Measurements from ENCODE around the gene MBNL3. TPM values are rescaled to one million over a fixed set of nuclear protein-coding genes. Genes with fewer than 3 reads are reported as not detected.

Gene MBNL3
- polyA plus RNA-seq, 1 of the 3 experiments (the other 2 are of a cell fraction), result 0.21 TPM

DNA sequence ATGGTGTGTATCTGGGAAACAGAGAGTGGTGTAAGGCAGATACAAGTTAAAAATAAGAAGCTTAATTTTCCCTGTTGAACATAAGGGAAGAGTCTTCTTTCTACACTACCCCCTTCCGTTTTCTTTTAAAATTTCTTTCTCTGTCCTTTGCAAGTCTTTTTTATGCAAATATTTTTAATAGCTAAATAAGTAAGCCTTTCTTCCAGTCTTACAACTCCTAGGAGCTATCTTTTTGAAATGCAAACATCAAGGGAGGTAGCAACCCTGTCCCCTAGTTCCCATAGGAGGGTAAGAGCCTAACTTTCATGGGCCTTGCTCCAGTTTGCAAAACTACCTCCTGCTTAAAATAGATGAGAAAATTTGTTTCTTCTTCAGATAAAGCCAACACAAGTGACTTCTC, 121.5 kb downstream of the MBNL3 start:
- Histone ChIP-seq H3K36me3 (replicated peaks in 1 of 2; ENCODE audit: control insufficient read depth in 1 of 2, insufficient read depth in 2 of 2, low read length in 1 of 2) (no peaks in the 10 kb centered on the region), H3F3A (replicated peaks; ENCODE audit: insufficient read depth) (no peaks in the 10 kb centered on the region), H3K27me3 (ENCODE audit: insufficient read depth) (no peaks in the 10 kb centered on the region), H3K9me3 (no peaks in the 10 kb centered on the region), H4K20me1 (ENCODE audit: insufficient read depth) (no peaks in the 10 kb centered on the region), H3K9me2 (no peaks in the 10 kb centered on the region), H3K79me2 (ENCODE audit: insufficient read depth) (no peaks in the 10 kb centered on the region), H3K4me3 (ENCODE audit: low read depth in 2 of 2, low read length in 1 of 2) (no peak overlapping the region), H3K9ac (no peak overlapping the region), H3K27ac (ENCODE audit: low read depth in 2 of 2, low read length in 1 of 2) (no peak overlapping the region), H3K4me2 (no peak overlapping the region), H3K4me1 (ENCODE audit: control insufficient read depth in 1 of 2, insufficient read depth in 2 of 2, low read depth in 1 of 2, low read length in 1 of 2) (no peaks in the 10 kb centered on the region), H2AFZ (ENCODE audit: low read depth) (no peak overlapping the region)
- ChIA-PET POLR2A (no interaction called here), CTCF (no interaction called here)
- WGBS (ENCODE audit: low lambda C conversion rate), result 43% methylated on average over 1 of the region's 1 CpG
- no peak for DNase-seq
- TF ChIP-seq, protein P1, sequence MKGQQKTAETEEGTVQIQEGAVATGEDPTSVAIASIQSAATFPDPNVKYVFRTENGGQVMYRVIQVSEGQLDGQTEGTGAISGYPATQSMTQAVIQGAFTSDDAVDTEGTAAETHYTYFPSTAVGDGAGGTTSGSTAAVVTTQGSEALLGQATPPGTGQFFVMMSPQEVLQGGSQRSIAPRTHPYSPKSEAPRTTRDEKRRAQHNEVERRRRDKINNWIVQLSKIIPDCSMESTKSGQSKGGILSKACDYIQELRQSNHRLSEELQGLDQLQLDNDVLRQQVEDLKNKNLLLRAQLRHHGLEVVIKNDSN (IDR thresholded peaks at IDR 0.05; ENCODE audit: borderline replicate concordance, low read depth), result no peak
- TF ChIP-seq FOSL2 (IDR thresholded peaks at IDR 0.05; ENCODE audit: borderline replicate concordance, low read depth), result no peak

DNA sequence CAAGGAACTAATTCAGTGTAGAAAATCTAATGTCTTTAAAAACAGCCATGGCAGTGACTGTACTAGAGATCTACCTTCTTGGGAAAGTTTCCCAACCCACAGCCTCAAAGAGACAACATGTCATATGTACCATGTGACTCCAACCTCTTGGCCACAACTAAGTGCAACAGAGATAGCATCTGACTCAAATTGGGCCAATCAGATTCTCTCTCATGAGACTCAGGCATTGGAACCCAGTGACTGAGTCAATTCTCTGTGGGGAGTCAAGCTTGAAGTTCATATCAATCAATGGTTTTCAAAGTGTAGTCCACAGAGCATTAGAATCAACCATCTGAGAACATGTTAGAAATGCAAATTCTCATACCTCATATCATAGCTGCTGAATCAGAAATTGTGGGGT, 123.3 kb downstream of the MBNL3 start:
- ChIA-PET CTCF (interaction anchor here (0.9 kb wide), 1 partner anchor 11 kb away, joined by 3 read pairs; no protein-coding TSS in a partner anchor), POLR2A (no interaction called here)

More for the DNA sequence above, 123.3 kb downstream of the MBNL3 start:
- Histone ChIP-seq H2AFZ (ENCODE audit: low read depth) (no peak overlapping the region), H3K36me3 (replicated peaks in 1 of 2; ENCODE audit: control insufficient read depth in 1 of 2, insufficient read depth in 2 of 2, low read length in 1 of 2) (no peaks in the 10 kb centered on the region), H3K27ac (ENCODE audit: low read depth in 2 of 2, low read length in 1 of 2) (no peak overlapping the region), H3F3A (replicated peaks; ENCODE audit: insufficient read depth) (no peaks in the 10 kb centered on the region), H3K79me2 (ENCODE audit: insufficient read depth) (no peaks in the 10 kb centered on the region), H3K27me3 (ENCODE audit: insufficient read depth) (no peaks in the 10 kb centered on the region), H3K4me3 (ENCODE audit: low read depth in 2 of 2, low read length in 1 of 2) (no peak overlapping the region), H3K9me3 (no peaks in the 10 kb centered on the region), H3K4me2 (no peak overlapping the region), H3K9me2 (no peaks in the 10 kb centered on the region), H4K20me1 (ENCODE audit: insufficient read depth) (no peaks in the 10 kb centered on the region), H3K9ac (no peak overlapping the region), H3K4me1 (ENCODE audit: control insufficient read depth in 1 of 2, insufficient read depth in 2 of 2, low read depth in 1 of 2, low read length in 1 of 2) (no peaks in the 10 kb centered on the region)
- DNase-seq, result no peak
- TF ChIP-seq RXRA (IDR thresholded peaks at IDR 0.05; ENCODE audit: borderline replicate concordance, low read depth), result no peak
- no peak for TF ChIP-seq TCF12 (IDR thresholded peaks at IDR 0.05)
- TF ChIP-seq, protein P1 (IDR thresholded peaks at IDR 0.05; ENCODE audit: borderline replicate concordance, low read depth), result no peak
- no peak for TF ChIP-seq ELF1 (IDR thresholded peaks at IDR 0.05)
- no peak for TF ChIP-seq YY1 (IDR thresholded peaks at IDR 0.05; ENCODE audit: low read depth)
- TF ChIP-seq FOSL2 (IDR thresholded peaks at IDR 0.05; ENCODE audit: borderline replicate concordance, low read depth), result no peak
- no peak for TF ChIP-seq TEAD4 (IDR thresholded peaks at IDR 0.05; ENCODE audit: borderline replicate concordance, insufficient read depth)
- TF ChIP-seq FOXJ3 (CRISPR knock-in tag; IDR thresholded peaks at IDR 0.05), result no peak
- TF ChIP-seq, protein P2, sequence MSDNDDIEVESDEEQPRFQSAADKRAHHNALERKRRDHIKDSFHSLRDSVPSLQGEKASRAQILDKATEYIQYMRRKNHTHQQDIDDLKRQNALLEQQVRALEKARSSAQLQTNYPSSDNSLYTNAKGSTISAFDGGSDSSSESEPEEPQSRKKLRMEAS (IDR thresholded peaks at IDR 0.05; ENCODE audit: low read depth), result no peak
- TF ChIP-seq GABPA (IDR thresholded peaks at IDR 0.05; ENCODE audit: low read depth), result no peak
- TF ChIP-seq GATA2 (CRISPR knock-in tag; IDR thresholded peaks at IDR 0.05), result no peak
- TF ChIP-seq EP300 (IDR thresholded peaks at IDR 0.05; ENCODE audit: borderline replicate concordance in 1 of 2, low read depth in 1 of 2, low read length in 1 of 2), result no peak
- TF ChIP-seq, protein P3, sequence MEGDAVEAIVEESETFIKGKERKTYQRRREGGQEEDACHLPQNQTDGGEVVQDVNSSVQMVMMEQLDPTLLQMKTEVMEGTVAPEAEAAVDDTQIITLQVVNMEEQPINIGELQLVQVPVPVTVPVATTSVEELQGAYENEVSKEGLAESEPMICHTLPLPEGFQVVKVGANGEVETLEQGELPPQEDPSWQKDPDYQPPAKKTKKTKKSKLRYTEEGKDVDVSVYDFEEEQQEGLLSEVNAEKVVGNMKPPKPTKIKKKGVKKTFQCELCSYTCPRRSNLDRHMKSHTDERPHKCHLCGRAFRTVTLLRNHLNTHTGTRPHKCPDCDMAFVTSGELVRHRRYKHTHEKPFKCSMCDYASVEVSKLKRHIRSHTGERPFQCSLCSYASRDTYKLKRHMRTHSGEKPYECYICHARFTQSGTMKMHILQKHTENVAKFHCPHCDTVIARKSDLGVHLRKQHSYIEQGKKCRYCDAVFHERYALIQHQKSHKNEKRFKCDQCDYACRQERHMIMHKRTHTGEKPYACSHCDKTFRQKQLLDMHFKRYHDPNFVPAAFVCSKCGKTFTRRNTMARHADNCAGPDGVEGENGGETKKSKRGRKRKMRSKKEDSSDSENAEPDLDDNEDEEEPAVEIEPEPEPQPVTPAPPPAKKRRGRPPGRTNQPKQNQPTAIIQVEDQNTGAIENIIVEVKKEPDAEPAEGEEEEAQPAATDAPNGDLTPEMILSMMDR (IDR thresholded peaks at IDR 0.05), result no peak
- TF ChIP-seq RCOR1 (IDR thresholded peaks at IDR 0.05; ENCODE audit: low read length), result no peak
- no peak for TF ChIP-seq CHD2 (IDR thresholded peaks at IDR 0.05; ENCODE audit: low read length, partially characterized antibody)
